Ishikawa (cell line): ENCODE results near the gene SMIM32.

Source experiments
- CEBPB ChIP-seq: IDR thresholded peaks from 2 replicates; pipeline ENCODE4 v1.6.1; 2012
- CREB1 ChIP-seq: IDR thresholded peaks from 2 replicates; pipeline ENCODE4 v1.6.1; 2012; ENCODE audit warnings: low read depth
- EGR1 ChIP-seq: IDR thresholded peaks from 2 replicates; pipeline ENCODE4 v1.6.1; 2012
- EP300 ChIP-seq: IDR thresholded peaks from 2 replicates; pipeline ENCODE4 v1.6.1; 2012; ENCODE audit warnings: borderline replicate concordance
- FOXM1 ChIP-seq: IDR thresholded peaks from 2 replicates; pipeline ENCODE4 v1.6.1; 2012; ENCODE audit warnings: low read depth, borderline replicate concordance
- NFIC ChIP-seq: IDR thresholded peaks from 2 replicates; pipeline ENCODE4 v1.6.1; 2012
- RAD21 ChIP-seq: IDR thresholded peaks from 2 replicates; pipeline ENCODE4 v1.6.1; 2012; ENCODE audit warnings: low read depth
- TAF1 ChIP-seq: IDR thresholded peaks from 2 replicates; pipeline ENCODE4 v1.6.1; 2012; ENCODE audit warnings: low read depth, mild to moderate bottlenecking
- TCF12 ChIP-seq: IDR thresholded peaks from 2 replicates; pipeline ENCODE4 v1.6.1; 2012; ENCODE audit warnings: low read depth
- TEAD4 ChIP-seq: IDR thresholded peaks from 2 replicates; pipeline ENCODE4 v1.6.1; 2012
- YY1 ChIP-seq: IDR thresholded peaks from 2 replicates; pipeline ENCODE4 v1.6.1; 2012; ENCODE audit warnings: low read depth
- ZBTB7A ChIP-seq: IDR thresholded peaks from 2 replicates; pipeline ENCODE4 v1.6.1; 2012; ENCODE audit warnings: low read depth
- TF ChIP-seq, protein P1 (sequence below): IDR thresholded peaks from 2 replicates; pipeline ENCODE4 v1.6.1; 2012
- TF ChIP-seq, protein P2 (sequence below): IDR thresholded peaks from 2 replicates; pipeline ENCODE4 v1.6.1; 2012
- TF ChIP-seq, protein P3 (sequence below): IDR thresholded peaks from 2 replicates; pipeline ENCODE4 v1.6.1; 2012; ENCODE audit warnings: low read depth, mild to moderate bottlenecking

The SMIM32 gene

DNA sequence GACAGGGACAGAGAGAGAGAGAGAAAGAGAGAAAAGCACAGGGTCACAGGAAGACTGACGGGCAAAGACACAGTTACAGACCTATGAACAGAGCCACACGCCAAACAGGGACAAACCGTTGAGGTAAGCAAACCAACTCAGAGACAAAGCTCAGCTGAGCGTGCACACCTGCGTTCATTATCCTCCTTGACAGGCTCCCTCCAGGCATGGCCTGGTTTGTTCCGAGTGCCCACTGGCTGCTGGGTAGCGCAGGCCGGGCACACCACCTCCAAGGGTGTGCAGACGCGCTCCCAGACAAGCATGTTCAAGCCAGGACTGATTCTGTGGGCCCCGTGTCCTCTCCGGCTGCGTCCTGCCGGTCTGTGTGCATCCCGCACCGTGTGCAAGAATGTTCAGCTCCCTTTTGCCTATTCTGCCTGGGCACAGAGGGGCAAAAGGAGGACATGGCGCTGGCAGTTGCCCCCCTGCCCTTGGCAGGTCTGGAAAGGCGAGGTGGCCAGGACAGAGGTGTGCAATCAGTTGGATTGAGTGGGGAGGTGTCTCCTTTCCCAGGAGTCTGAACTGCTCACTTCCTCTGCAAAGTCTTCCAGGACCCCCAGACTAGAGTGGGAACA is 467 bp upstream of the SMIM32 start:
- TF ChIP-seq, protein P1, sequence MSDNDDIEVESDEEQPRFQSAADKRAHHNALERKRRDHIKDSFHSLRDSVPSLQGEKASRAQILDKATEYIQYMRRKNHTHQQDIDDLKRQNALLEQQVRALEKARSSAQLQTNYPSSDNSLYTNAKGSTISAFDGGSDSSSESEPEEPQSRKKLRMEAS: no peak
- TF ChIP-seq FOXM1 (no peak), ZBTB7A (no peak), YY1 (no peak), CEBPB (no peak), EGR1 (no peak), TEAD4 (no peak), CREB1 (no peak), TCF12 (no peak), EP300 (no peak), TAF1 (no peak), RAD21 (no peak), NFIC (no peak)
- TF ChIP-seq, protein P2, sequence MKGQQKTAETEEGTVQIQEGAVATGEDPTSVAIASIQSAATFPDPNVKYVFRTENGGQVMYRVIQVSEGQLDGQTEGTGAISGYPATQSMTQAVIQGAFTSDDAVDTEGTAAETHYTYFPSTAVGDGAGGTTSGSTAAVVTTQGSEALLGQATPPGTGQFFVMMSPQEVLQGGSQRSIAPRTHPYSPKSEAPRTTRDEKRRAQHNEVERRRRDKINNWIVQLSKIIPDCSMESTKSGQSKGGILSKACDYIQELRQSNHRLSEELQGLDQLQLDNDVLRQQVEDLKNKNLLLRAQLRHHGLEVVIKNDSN: no peak
- TF ChIP-seq, protein P3, sequence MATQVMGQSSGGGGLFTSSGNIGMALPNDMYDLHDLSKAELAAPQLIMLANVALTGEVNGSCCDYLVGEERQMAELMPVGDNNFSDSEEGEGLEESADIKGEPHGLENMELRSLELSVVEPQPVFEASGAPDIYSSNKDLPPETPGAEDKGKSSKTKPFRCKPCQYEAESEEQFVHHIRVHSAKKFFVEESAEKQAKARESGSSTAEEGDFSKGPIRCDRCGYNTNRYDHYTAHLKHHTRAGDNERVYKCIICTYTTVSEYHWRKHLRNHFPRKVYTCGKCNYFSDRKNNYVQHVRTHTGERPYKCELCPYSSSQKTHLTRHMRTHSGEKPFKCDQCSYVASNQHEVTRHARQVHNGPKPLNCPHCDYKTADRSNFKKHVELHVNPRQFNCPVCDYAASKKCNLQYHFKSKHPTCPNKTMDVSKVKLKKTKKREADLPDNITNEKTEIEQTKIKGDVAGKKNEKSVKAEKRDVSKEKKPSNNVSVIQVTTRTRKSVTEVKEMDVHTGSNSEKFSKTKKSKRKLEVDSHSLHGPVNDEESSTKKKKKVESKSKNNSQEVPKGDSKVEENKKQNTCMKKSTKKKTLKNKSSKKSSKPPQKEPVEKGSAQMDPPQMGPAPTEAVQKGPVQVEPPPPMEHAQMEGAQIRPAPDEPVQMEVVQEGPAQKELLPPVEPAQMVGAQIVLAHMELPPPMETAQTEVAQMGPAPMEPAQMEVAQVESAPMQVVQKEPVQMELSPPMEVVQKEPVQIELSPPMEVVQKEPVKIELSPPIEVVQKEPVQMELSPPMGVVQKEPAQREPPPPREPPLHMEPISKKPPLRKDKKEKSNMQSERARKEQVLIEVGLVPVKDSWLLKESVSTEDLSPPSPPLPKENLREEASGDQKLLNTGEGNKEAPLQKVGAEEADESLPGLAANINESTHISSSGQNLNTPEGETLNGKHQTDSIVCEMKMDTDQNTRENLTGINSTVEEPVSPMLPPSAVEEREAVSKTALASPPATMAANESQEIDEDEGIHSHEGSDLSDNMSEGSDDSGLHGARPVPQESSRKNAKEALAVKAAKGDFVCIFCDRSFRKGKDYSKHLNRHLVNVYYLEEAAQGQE: no peak

GRCh38 chr5:136192015-136192525 is 892 bp downstream of the SMIM32 start:
- TF ChIP-seq TEAD4: no peak
- TF ChIP-seq, protein P3: no peak
- no peak for TF ChIP-seq YY1
- no peak for TF ChIP-seq RAD21
- TF ChIP-seq, protein P1: peak; percentile 47; the same call in 1 of the 2 replicates
- TF ChIP-seq CEBPB: no peak

DNA sequence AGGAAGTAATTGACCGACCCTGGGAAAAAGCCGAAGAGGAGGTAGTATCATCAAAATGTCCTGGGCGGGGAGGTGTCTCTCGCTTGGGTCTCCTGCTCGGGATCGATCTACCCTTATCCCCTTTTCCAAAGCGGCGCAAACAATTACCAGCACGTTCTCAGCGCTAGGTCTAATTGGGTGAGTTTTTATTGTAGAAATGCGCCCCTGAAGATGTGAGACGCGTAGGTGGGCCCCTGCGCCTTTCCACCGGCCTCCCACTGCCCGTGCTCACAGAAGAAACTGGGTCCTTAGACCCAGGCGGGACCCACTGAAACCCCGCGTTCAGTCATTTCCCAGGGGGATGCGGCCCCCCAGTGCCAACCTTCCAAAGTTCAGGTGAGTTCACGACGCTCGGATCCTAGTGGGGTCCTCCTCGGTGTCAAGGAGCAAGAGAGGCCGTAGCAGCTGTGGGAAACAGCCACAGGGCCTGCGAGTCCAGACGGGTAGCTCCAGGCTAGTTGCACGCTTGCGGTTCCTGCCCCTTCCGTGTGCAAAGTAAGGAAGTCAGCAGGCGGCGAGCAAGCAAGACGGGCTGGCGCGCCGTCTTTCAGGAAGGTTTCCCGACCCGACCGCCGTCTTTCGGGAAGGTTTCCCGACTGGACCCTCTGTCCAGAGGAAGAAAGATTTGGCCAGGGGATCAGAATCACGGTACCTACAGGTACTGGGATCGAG is 1.5 kb downstream of the SMIM32 start:
- TF ChIP-seq NFIC (no peak), ZBTB7A (no peak), CREB1 (no peak), CEBPB (no peak), EGR1 (no peak), EP300 (no peak), TAF1 (no peak), FOXM1 (no peak), RAD21 (no peak), YY1 (no peak), TCF12 (no peak)
- TF ChIP-seq, protein P2: no peak
- TF ChIP-seq, protein P1: no peak

DNA sequence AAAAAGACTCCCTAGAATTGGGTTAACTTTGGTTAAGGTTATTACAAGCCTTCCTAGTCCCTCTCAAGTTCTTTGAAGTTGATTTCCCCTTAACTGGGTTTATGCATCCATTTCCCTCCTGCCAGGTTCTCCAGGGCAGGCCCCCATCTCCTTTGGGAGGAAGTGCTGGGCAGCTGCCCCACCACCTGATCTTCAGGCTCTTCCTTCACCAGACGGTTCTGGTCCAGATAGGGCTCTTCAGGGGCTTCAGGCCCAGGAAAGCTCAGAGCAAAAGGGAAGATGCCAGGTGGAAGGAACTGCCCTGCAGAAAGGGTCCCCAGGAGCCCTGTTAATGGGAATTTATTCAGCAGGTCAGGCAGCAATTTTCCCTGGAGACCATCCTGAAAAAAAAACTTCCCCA is 2.1 kb downstream of the SMIM32 start:
- TF ChIP-seq TEAD4: no peak
- TF ChIP-seq EP300: no peak
- no peak for TF ChIP-seq CEBPB

DNA sequence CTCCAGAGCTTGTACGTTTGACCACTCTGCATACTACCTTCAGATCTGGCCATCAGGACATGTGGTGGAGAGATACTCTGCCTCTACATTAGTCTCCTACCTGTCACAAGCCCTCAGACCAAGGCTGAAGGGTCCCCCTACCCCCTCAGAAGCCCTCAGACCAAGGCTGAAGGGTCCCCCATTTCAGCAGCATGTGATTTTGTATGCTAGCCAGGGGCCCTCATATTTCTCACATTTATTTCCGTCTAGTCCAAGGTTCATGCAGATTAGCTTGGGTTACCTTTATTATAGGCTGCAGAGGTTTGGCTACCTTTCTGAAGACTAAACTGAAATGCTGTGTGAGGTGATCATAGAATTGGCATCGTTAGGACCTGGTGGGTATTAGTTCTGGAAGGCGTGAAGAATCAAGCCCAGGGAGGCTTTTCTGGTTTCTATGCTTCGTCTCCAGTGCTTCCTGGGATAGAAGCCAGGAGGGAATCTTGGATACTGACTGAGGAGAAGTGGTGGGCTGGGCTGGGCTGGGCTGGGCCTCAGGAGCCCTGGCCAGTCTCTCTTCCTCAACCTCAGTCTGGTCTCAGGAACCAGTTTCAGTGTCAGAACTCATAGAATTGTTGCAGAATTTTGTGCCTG is 2.8 kb downstream of the SMIM32 start:
- TF ChIP-seq EP300 (no peak), CEBPB (no peak), EGR1 (no peak), ZBTB7A (no peak), TEAD4 (no peak), TAF1 (no peak), CREB1 (no peak), FOXM1 (no peak), NFIC (no peak), RAD21 (no peak), TCF12 (no peak), YY1 (no peak)
- TF ChIP-seq, protein P1: no peak
- TF ChIP-seq, protein P3: no peak
- TF ChIP-seq, protein P2: no peak
